HEK293 (cell line): ENCODE measurements around the gene KANTR.
A peak's percentile ranks its signal among the peaks of the same experiment; 100 is the strongest.

ENCODE experiments used
- ATF2 ChIP-seq: fragments of 450-650 bp; formaldehyde crosslinking; IDR thresholded peaks from 2 replicates; pipeline ENCODE4 v1.5.1; 2016; ENCODE audit warnings: missing biosample characterization, missing genetic modification characterization, low read depth
- CTCF ChIP-seq: fragments of 450-650 bp; formaldehyde crosslinking; IDR thresholded peaks from 2 replicates; pipeline ENCODE4 v1.5.1; 2016; ENCODE audit warnings: missing biosample characterization, missing genetic modification characterization
- GFI1B ChIP-seq: fragments of 450-650 bp; formaldehyde crosslinking; IDR thresholded peaks from 2 replicates; pipeline ENCODE4 v1.5.1; 2016; ENCODE audit warnings: missing biosample characterization, missing genetic modification characterization
- GLI4 ChIP-seq: fragments of 450-650 bp; formaldehyde crosslinking; IDR thresholded peaks from 2 replicates; pipeline ENCODE4 v1.5.1; 2016; ENCODE audit warnings: missing biosample characterization, missing genetic modification characterization
- HOXD13 ChIP-seq: sonication (generic); formaldehyde crosslinking; IDR thresholded peaks from 2 replicates; pipeline ENCODE4 v1.8.0; 2022; ENCODE audit warnings: missing genetic modification reagents, borderline replicate concordance
- KLF9 ChIP-seq: fragments of 450-650 bp; formaldehyde crosslinking; IDR thresholded peaks from 2 replicates; pipeline ENCODE4 v1.5.1; 2016; ENCODE audit warnings: missing biosample characterization, missing genetic modification characterization, low read depth
- SCRT1 ChIP-seq: fragments of 450-650 bp; formaldehyde crosslinking; IDR thresholded peaks from 2 replicates; pipeline ENCODE4 v1.5.1; 2016; ENCODE audit warnings: missing biosample characterization, missing genetic modification characterization, borderline replicate concordance
- WT1 ChIP-seq: fragments of 450-650 bp; formaldehyde crosslinking; IDR thresholded peaks from 2 replicates; pipeline ENCODE4 v1.5.1; 2016; ENCODE audit warnings: missing biosample characterization, missing genetic modification characterization
- ZBTB17 ChIP-seq: fragments of 450-650 bp; formaldehyde crosslinking; IDR thresholded peaks from 2 replicates; pipeline ENCODE4 v1.5.1; 2016; ENCODE audit warnings: missing biosample characterization, missing genetic modification characterization
- ZFP69B ChIP-seq: fragments of 450-650 bp; formaldehyde crosslinking; IDR thresholded peaks from 2 replicates; pipeline ENCODE4 v1.5.1; 2016; ENCODE audit warnings: missing biosample characterization, missing genetic modification characterization
- ZIC2 ChIP-seq: fragments of 450-650 bp; formaldehyde crosslinking; IDR thresholded peaks from 2 replicates; pipeline ENCODE4 v1.5.1; 2016; ENCODE audit warnings: missing biosample characterization, missing genetic modification characterization
- ZNF114 ChIP-seq: fragments of 450-650 bp; formaldehyde crosslinking; IDR thresholded peaks from 2 replicates; pipeline ENCODE4 v1.5.0; 2017; ENCODE audit warnings: missing biosample characterization, missing genetic modification characterization
- ZNF133 ChIP-seq: fragments of 450-650 bp; formaldehyde crosslinking; IDR thresholded peaks from 2 replicates; pipeline ENCODE4 v1.5.1; 2016; ENCODE audit warnings: missing biosample characterization, missing genetic modification characterization
- ZNF138 ChIP-seq: fragments of 450-650 bp; formaldehyde crosslinking; IDR thresholded peaks from 2 replicates; pipeline ENCODE4 v1.5.1; 2016; ENCODE audit warnings: missing biosample characterization, missing genetic modification characterization, borderline replicate concordance
- ZNF146 ChIP-seq: fragments of 450-650 bp; formaldehyde crosslinking; IDR thresholded peaks from 2 replicates; pipeline ENCODE4 v1.5.1; 2016; ENCODE audit warnings: missing biosample characterization, missing genetic modification characterization
- ZNF155 ChIP-seq: fragments of 450-650 bp; formaldehyde crosslinking; IDR thresholded peaks from 2 replicates; pipeline ENCODE4 v1.5.1; 2016; ENCODE audit warnings: missing biosample characterization, missing genetic modification characterization
- ZNF239 ChIP-seq: fragments of 450-650 bp; formaldehyde crosslinking; IDR thresholded peaks from 2 replicates; pipeline ENCODE4 v1.5.1; 2016; ENCODE audit warnings: missing biosample characterization, missing genetic modification characterization
- ZNF274 ChIP-seq, 2 experiments: fragments of 200-500 bp in 1 of 2; fragments of 450-650 bp in 1 of 2; sonication (Bioruptor generic) in 1 of 2; formaldehyde crosslinking in 1 of 2; IDR thresholded peaks; 2 replicates each; pipeline versions ENCODE4 v1.5.1 to v1.6.1; 2014 to 2016; ENCODE audit warnings: borderline replicate concordance in 1 of 2, inconsistent platforms in 1 of 2, low read length in 1 of 2, missing biosample characterization in 1 of 2, missing genetic modification characterization in 1 of 2
- ZNF521 ChIP-seq: fragments of 450-650 bp; formaldehyde crosslinking; IDR thresholded peaks from 2 replicates; pipeline ENCODE4 v1.5.1; 2017; ENCODE audit warnings: missing biosample characterization, mild to moderate bottlenecking, missing genetic modification characterization
- ZNF654 ChIP-seq: fragments of 450-650 bp; formaldehyde crosslinking; IDR thresholded peaks from 2 replicates; pipeline ENCODE4 v1.5.1; 2016; ENCODE audit warnings: low read depth, missing biosample characterization, missing genetic modification characterization
- ZSCAN18 ChIP-seq: fragments of 450-650 bp; formaldehyde crosslinking; IDR thresholded peaks from 2 replicates; pipeline ENCODE4 v1.5.1; 2016; ENCODE audit warnings: missing biosample characterization, missing genetic modification characterization
- ZSCAN23 ChIP-seq: fragments of 450-650 bp; formaldehyde crosslinking; IDR thresholded peaks from 2 replicates; pipeline ENCODE4 v1.5.1; 2016; ENCODE audit warnings: missing biosample characterization, missing genetic modification characterization
- ZSCAN4 ChIP-seq: fragments of 450-650 bp; formaldehyde crosslinking; IDR thresholded peaks from 2 replicates; pipeline ENCODE4 v1.5.1; 2017; ENCODE audit warnings: missing biosample characterization, missing genetic modification characterization
- TF ChIP-seq, protein P1 (sequence below): fragments of 450-650 bp; formaldehyde crosslinking; IDR thresholded peaks from 2 replicates; pipeline ENCODE4 v1.5.1; 2016; ENCODE audit warnings: missing biosample characterization, missing genetic modification characterization, borderline replicate concordance
- TF ChIP-seq, protein P2 (sequence below): sonication (generic); formaldehyde crosslinking; IDR thresholded peaks from 2 replicates; pipeline ENCODE4 v1.8.1; 2022; ENCODE audit warnings: mild to moderate bottlenecking, moderate library complexity, missing genetic modification reagents
- TF ChIP-seq, protein P3 (sequence below): fragments of 450-650 bp; formaldehyde crosslinking; IDR thresholded peaks from 2 replicates; pipeline ENCODE4 v1.5.1; 2016; ENCODE audit warnings: missing biosample characterization, missing genetic modification characterization, borderline replicate concordance
- TF ChIP-seq, protein P4 (sequence below): fragments of 450-650 bp; formaldehyde crosslinking; IDR thresholded peaks from 2 replicates; pipeline ENCODE4 v1.5.1; 2016; ENCODE audit warnings: missing biosample characterization, missing genetic modification characterization

The KANTR gene

GRCh38 chrX:53093177-53093655, 726 bp upstream of the KANTR start (continued):
- TF ChIP-seq, protein P1, sequence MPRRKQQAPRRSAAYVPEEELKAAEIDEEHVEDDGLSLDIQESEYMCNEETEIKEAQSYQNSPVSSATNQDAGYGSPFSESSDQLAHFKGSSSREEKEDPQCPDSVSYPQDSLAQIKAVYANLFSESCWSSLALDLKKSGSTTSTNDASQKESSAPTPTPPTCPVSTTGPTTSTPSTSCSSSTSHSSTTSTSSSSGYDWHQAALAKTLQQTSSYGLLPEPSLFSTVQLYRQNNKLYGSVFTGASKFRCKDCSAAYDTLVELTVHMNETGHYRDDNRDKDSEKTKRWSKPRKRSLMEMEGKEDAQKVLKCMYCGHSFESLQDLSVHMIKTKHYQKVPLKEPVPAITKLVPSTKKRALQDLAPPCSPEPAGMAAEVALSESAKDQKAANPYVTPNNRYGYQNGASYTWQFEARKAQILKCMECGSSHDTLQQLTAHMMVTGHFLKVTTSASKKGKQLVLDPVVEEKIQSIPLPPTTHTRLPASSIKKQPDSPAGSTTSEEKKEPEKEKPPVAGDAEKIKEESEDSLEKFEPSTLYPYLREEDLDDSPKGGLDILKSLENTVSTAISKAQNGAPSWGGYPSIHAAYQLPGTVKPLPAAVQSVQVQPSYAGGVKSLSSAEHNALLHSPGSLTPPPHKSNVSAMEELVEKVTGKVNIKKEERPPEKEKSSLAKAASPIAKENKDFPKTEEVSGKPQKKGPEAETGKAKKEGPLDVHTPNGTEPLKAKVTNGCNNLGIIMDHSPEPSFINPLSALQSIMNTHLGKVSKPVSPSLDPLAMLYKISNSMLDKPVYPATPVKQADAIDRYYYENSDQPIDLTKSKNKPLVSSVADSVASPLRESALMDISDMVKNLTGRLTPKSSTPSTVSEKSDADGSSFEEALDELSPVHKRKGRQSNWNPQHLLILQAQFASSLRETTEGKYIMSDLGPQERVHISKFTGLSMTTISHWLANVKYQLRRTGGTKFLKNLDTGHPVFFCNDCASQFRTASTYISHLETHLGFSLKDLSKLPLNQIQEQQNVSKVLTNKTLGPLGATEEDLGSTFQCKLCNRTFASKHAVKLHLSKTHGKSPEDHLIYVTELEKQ (tag by site-specific recombination), result no peak
- TF ChIP-seq KLF9 (tag by site-specific recombination) (peak; percentile 79), ZNF146 (tag by site-specific recombination) (no peak), GFI1B (tag by site-specific recombination) (no peak), ZBTB17 (tag by site-specific recombination) (0 out of 2 replicates have a peak, but pooled peaks have one; percentile 23), WT1 (tag by site-specific recombination) (peak; percentile 23; the same call in 1 of the 2 replicates), HOXD13 (no peak), ZNF155 (tag by site-specific recombination) (no peak), ZNF654 (tag by site-specific recombination) (peak; percentile 73), ZNF521 (tag by site-specific recombination) (no peak), ZFP69B (tag by site-specific recombination) (peak; percentile 9; the same call in 1 of the 2 replicates), ZIC2 (tag by site-specific recombination) (no peak), SCRT1 (tag by site-specific recombination) (no peak), ZSCAN18 (tag by site-specific recombination) (no peak), ZSCAN23 (no peak), GLI4 (tag by site-specific recombination) (no peak), ZNF114 (no peak), CTCF (tag by site-specific recombination) (peak; percentile 60; the same call in 1 of the 2 replicates), ATF2 (no peak), ZNF239 (tag by site-specific recombination) (no peak), ZNF138 (tag by site-specific recombination) (no peak), ZSCAN4 (tag by site-specific recombination) (no peak), ZNF274 (IDR thresholded peaks at IDR 0.05; ENCODE audit: low read length) (no peak), ZNF274 (tag by site-specific recombination; IDR thresholded peaks at IDR 0.05; ENCODE audit: borderline replicate concordance) (no peak), ZNF133 (tag by site-specific recombination) (no peak)
- TF ChIP-seq, protein P2, sequence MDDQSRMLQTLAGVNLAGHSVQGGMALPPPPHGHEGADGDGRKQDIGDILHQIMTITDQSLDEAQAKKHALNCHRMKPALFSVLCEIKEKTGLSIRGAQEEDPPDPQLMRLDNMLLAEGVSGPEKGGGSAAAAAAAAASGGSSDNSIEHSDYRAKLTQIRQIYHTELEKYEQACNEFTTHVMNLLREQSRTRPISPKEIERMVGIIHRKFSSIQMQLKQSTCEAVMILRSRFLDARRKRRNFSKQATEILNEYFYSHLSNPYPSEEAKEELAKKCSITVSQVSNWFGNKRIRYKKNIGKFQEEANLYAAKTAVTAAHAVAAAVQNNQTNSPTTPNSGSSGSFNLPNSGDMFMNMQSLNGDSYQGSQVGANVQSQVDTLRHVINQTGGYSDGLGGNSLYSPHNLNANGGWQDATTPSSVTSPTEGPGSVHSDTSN (CRISPR knock-in tag), result no peak
- TF ChIP-seq, protein P3, sequence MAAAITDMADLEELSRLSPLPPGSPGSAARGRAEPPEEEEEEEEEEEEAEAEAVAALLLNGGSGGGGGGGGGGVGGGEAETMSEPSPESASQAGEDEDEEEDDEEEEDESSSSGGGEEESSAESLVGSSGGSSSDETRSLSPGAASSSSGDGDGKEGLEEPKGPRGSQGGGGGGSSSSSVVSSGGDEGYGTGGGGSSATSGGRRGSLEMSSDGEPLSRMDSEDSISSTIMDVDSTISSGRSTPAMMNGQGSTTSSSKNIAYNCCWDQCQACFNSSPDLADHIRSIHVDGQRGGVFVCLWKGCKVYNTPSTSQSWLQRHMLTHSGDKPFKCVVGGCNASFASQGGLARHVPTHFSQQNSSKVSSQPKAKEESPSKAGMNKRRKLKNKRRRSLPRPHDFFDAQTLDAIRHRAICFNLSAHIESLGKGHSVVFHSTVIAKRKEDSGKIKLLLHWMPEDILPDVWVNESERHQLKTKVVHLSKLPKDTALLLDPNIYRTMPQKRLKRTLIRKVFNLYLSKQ (tag by site-specific recombination), result no peak
- TF ChIP-seq, protein P4, sequence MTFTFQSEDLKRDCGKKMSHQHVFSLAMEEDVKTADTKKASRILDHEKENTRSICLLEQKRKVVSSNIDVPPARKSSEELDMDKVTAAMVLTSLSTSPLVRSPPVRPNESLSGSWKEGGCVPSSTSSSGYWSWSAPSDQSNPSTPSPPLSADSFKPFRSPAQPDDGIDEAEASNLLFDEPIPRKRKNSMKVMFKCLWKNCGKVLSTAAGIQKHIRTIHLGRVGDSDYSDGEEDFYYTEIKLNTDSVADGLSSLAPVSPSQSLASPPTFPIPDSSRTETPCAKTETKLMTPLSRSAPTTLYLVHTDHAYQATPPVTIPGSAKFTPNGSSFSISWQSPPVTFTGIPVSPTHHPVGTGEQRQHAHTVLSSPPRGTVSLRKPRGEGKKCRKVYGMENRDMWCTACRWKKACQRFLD (tag by site-specific recombination), result no peak
